DOHH2 (cell line): Measurements from ENCODE around the gene EPHA8.

Experiments
- H3F3A ChIP-seq: fragments of 200-600 bp; sonication (generic), shearing (Covaris generic); 2 replicates; pipeline ENCODE4 v1.6.0; 2016; ENCODE audit warnings: antibody characterized with exemption, mild to moderate bottlenecking; ENCODE audit not compliant: control insufficient read depth, insufficient read depth
- H3K27ac ChIP-seq: fragments of 200-600 bp; sonication (generic); 2 replicates; pipeline ENCODE4 v1.5.1; 2014; ENCODE audit warnings: low read depth, mild to moderate bottlenecking, low read length, moderate library complexity
- H3K27me3 ChIP-seq: fragments of 200-600 bp; sonication (generic); 2 replicates; pipeline ENCODE4 v1.6.1; 2014; ENCODE audit warnings: mild to moderate bottlenecking, low read length, mixed read lengths; ENCODE audit not compliant: control insufficient read depth
- H3K36me3 ChIP-seq: fragments of 200-600 bp; sonication (generic); 2 replicates; pipeline ENCODE4 v1.6.1; 2014; ENCODE audit warnings: mild to moderate bottlenecking, low read length, moderate library complexity, mixed read lengths; ENCODE audit not compliant: control insufficient read depth
- H3K4me1 ChIP-seq: fragments of 200-600 bp; sonication (generic); 2 replicates; pipeline ENCODE4 v1.6.1; 2014; ENCODE audit warnings: mild to moderate bottlenecking, low read length, mixed read lengths; ENCODE audit not compliant: control insufficient read depth
- H3K4me2 ChIP-seq: fragments of 200-600 bp; sonication (generic); 2 replicates; pipeline ENCODE4 v1.6.0; 2014; ENCODE audit warnings: mild to moderate bottlenecking, low read length, moderate library complexity
- H3K4me3 ChIP-seq: fragments of 200-600 bp; sonication (generic); 2 replicates; pipeline ENCODE4 v1.5.1; 2014; ENCODE audit warnings: mild to moderate bottlenecking, low read length, mixed read lengths
- H3K79me2 ChIP-seq: fragments of 200-600 bp; sonication (generic); 2 replicates; pipeline ENCODE4 v1.6.1; 2014; ENCODE audit warnings: mild to moderate bottlenecking, low read length, mixed read lengths; ENCODE audit not compliant: control insufficient read depth
- H3K9me2 ChIP-seq: fragments of 200-600 bp; sonication (generic); replicated peaks from 2 replicates; pipeline ENCODE4 v1.6.1; 2014; ENCODE audit warnings: mild to moderate bottlenecking, low read length, mixed read lengths; ENCODE audit not compliant: control insufficient read depth
- H3K9me3 ChIP-seq: fragments of 200-600 bp; sonication (generic); 2 replicates; pipeline ENCODE4 v1.6.1; 2014; ENCODE audit warnings: antibody characterized with exemption, low read length, mixed read lengths; ENCODE audit not compliant: control insufficient read depth, insufficient read depth
- H4K20me1 ChIP-seq: fragments of 200-600 bp; sonication (generic); 2 replicates; pipeline ENCODE4 v1.6.0; 2014; ENCODE audit warnings: low read depth, mild to moderate bottlenecking, antibody characterized with exemption, low read length, moderate library complexity; ENCODE audit not compliant: control insufficient read depth, insufficient read depth
- EZH2phosphoT487 ChIP-seq: fragments of 200-600 bp; sonication (generic); IDR thresholded peaks from 2 replicates; pipeline ENCODE4 v1.6.1; 2017; ENCODE audit warnings: borderline replicate concordance, mild to moderate bottlenecking, antibody characterized with exemption, low read length, moderate library complexity, mixed read lengths
- TF ChIP-seq, protein P1 (sequence below): fragments of 200-600 bp; sonication (generic); IDR thresholded peaks from one replicate; pipeline ENCODE4 v1.5.1; 2014; ENCODE audit warnings: antibody characterized with exemption, mild to moderate bottlenecking, low read depth, low read length; ENCODE audit not compliant: poor library complexity, severe bottlenecking

The EPHA8 gene

DNA sequence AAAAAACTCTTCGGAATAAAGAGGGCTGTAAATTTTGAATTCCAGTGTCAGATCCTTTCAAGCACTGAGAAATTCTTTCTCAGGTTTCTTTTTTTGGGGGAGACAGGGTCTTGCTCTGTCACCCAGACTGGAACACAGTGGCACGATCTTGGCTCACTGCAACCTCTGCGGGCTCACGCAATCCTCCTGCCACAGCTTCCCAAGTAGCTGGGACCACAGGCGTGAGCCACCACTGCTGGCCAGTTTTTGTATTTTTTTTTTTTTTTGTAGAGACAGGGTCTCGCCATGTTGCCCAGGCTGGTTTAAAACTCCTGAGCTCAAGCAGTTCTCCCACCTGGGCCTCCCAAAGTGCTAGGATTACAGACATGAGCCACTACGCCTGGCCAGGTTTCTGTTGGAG, 34.8 kb upstream of the EPHA8 start:
- no peaks in the 10 kb centered on the region for H3K27me3 ChIP-seq
- H3K36me3 ChIP-seq = peaks cover 5% of the 10 kb centered on the region; the same call in 1 of the 2 replicates
- no peaks in the 10 kb centered on the region for H3K79me2 ChIP-seq
- H3K9me2 ChIP-seq = no peaks in the 10 kb centered on the region
- no peak overlapping the region for H3K27ac ChIP-seq
- TF ChIP-seq EZH2phosphoT487 = no peak
- TF ChIP-seq, protein P1, sequence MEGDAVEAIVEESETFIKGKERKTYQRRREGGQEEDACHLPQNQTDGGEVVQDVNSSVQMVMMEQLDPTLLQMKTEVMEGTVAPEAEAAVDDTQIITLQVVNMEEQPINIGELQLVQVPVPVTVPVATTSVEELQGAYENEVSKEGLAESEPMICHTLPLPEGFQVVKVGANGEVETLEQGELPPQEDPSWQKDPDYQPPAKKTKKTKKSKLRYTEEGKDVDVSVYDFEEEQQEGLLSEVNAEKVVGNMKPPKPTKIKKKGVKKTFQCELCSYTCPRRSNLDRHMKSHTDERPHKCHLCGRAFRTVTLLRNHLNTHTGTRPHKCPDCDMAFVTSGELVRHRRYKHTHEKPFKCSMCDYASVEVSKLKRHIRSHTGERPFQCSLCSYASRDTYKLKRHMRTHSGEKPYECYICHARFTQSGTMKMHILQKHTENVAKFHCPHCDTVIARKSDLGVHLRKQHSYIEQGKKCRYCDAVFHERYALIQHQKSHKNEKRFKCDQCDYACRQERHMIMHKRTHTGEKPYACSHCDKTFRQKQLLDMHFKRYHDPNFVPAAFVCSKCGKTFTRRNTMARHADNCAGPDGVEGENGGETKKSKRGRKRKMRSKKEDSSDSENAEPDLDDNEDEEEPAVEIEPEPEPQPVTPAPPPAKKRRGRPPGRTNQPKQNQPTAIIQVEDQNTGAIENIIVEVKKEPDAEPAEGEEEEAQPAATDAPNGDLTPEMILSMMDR = no peak
- no peaks in the 10 kb centered on the region for H3F3A ChIP-seq
- no peak overlapping the region for H3K4me2 ChIP-seq
- no peaks in the 10 kb centered on the region for H3K4me1 ChIP-seq
- H3K4me3 ChIP-seq = no peak overlapping the region
- no peaks in the 10 kb centered on the region for H3K9me3 ChIP-seq
- H4K20me1 ChIP-seq = no peaks in the 10 kb centered on the region

DNA sequence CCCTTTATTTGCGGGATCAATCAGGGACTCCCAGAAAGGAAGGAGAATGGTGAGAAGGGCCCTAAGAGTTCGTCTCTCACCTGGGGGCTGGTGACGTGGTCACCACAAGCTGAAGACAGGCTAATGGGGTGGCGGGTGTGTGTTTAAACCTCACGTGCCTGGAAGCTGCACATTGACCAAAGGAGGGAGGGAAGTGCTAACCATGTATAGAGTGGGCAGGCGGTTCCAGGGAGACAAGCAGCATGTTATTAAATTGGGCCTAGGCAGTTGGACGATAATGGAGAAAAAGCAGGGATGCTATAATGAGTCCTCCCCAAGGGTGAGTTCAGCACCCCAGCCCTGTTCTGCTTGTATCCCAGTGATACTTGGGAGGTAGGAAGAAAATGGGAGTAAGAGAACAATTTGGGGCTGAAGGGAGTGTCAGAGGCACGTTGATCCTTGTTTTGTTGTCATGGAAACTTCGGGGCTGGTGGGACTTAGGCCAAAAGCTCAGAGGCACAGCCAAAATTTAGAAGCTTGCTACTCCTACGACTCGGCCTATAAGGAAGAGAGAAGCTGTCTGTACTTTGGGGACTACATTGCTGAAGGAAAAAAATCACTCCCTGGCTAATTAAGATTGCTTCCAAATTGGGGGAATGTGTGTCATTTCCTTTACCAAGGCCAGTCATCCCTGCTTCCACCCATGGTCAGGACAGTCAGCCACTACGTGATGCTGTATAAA, 33.2 kb upstream of the EPHA8 start:
- Histone ChIP-seq H3K9me2 (no peaks in the 10 kb centered on the region), H3K79me2 (no peaks in the 10 kb centered on the region), H3K4me2 (no peak overlapping the region), H3K27me3 (no peaks in the 10 kb centered on the region), H3F3A (no peaks in the 10 kb centered on the region), H3K36me3 (no peaks in the 10 kb centered on the region; the same call in 1 of the 2 replicates), H3K4me1 (no peaks in the 10 kb centered on the region), H3K9me3 (no peaks in the 10 kb centered on the region), H3K27ac (no peak overlapping the region), H3K4me3 (no peak overlapping the region), H4K20me1 (no peaks in the 10 kb centered on the region)
- TF ChIP-seq, protein P1 = no peak
- no peak for TF ChIP-seq EZH2phosphoT487

DNA sequence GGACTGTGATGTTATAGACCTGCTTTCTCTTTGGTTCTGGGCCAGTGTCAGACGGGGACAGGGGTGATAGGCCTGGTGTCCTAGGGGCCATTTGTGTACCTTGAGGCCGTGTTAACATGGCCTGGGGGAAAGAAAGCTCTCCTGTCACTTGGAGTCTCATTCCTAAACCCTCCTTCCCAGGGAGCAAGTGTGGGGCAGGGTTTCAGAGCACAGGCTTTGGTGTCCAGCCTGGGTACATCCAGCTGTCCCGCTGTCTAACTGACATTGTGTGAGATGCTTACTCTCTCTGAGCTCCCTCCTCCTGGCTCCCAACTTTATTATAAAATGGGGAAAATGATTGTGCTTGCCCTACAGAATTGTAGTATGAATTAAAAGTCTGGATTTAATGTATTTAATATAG, 32.6 kb upstream of the EPHA8 start:
- Histone ChIP-seq H3K4me1 (no peaks in the 10 kb centered on the region), H3F3A (no peaks in the 10 kb centered on the region), H3K27me3 (no peaks in the 10 kb centered on the region), H3K9me3 (no peaks in the 10 kb centered on the region), H3K79me2 (no peaks in the 10 kb centered on the region), H3K9me2 (no peaks in the 10 kb centered on the region), H3K4me2 (no peak overlapping the region), H3K36me3 (no peaks in the 10 kb centered on the region; the same call in 1 of the 2 replicates), H3K4me3 (no peak overlapping the region), H4K20me1 (no peaks in the 10 kb centered on the region), H3K27ac (no peak overlapping the region)
- TF ChIP-seq EZH2phosphoT487 = no peak
- TF ChIP-seq, protein P1 = no peak
